OCI-LY3 (cell line): Measurements from ENCODE around the gene CIB1.

Experiments used
- H2AFZ ChIP-seq: fragments of 200-600, 300-600 bp; shearing (Covaris generic); 2 replicates; pipeline ENCODE4 v1.6.0; 2014; ENCODE audit warnings: antibody characterized with exemption, low read depth, low read length
- H3K27ac ChIP-seq: fragments of 200-600, 300-600 bp; sonication (generic); 2 replicates; pipeline ENCODE4 v1.5.1; 2014; ENCODE audit warnings: mild to moderate bottlenecking, low read length, moderate library complexity, mixed read lengths
- H3K27me3 ChIP-seq: fragments of 200-600, 300-600 bp; sonication (generic); 2 replicates; pipeline ENCODE4 v1.6.1; 2014; ENCODE audit warnings: low read depth, low read length, mixed read lengths
- H3K36me3 ChIP-seq: fragments of 200-600, 300-600 bp; sonication (generic); replicated peaks from 2 replicates; pipeline ENCODE3; 2014; ENCODE audit warnings: low read depth, low read length, mixed read lengths
- H3K4me1 ChIP-seq: fragments of 300-600, 200-600 bp; sonication (generic); 2 replicates; pipeline ENCODE4 v1.6.1; 2014; ENCODE audit warnings: low read length, mixed read lengths
- H3K4me2 ChIP-seq: fragments of 200-600, 300-600 bp; sonication (generic); 2 replicates; pipeline ENCODE4 v1.6.1; 2014; ENCODE audit warnings: low read length, mixed read lengths
- H3K4me3 ChIP-seq: fragments of 300-600, 200-600 bp; sonication (generic); 2 replicates; pipeline ENCODE4 v1.5.1; 2014; ENCODE audit warnings: antibody characterized with exemption, mild to moderate bottlenecking, low read length, moderate library complexity
- H3K79me2 ChIP-seq: fragments of 300-600, 200-600 bp; shearing (Covaris generic); 2 replicates; pipeline ENCODE4 v1.6.1; 2014; ENCODE audit warnings: mild to moderate bottlenecking, low read length, mixed read lengths
- H3K9ac ChIP-seq: fragments of 300-600, 200-600 bp; shearing (Covaris generic); 2 replicates; pipeline ENCODE4 v1.6.0; 2014; ENCODE audit warnings: mild to moderate bottlenecking, low read length, moderate library complexity
- H3K9me3 ChIP-seq: fragments of 200-600, 300-600 bp; shearing (Covaris generic); 2 replicates; pipeline ENCODE4 v1.6.1; 2014; ENCODE audit warnings: low read length, mixed read lengths; ENCODE audit not compliant: insufficient read depth
- H4K20me1 ChIP-seq: fragments of 200-600, 300-600 bp; sonication (generic); 2 replicates; pipeline ENCODE4 v1.6.1; 2016; ENCODE audit warnings: low read length, mixed read lengths; ENCODE audit not compliant: insufficient read depth
- EZH2phosphoT487 ChIP-seq: fragments of 200-600 bp; shearing (Covaris generic); IDR thresholded peaks from 2 replicates; pipeline ENCODE4 v1.6.1; 2018; ENCODE audit warnings: antibody characterized with exemption, mixed run types, low read depth
- TF ChIP-seq, protein P1 (sequence below): fragments of 200-600, 300-600 bp; sonication (generic); IDR thresholded peaks from 2 replicates; pipeline ENCODE4 v1.5.1; 2014; ENCODE audit warnings: antibody characterized with exemption, low read length, low read depth

The CIB1 gene

DNA sequence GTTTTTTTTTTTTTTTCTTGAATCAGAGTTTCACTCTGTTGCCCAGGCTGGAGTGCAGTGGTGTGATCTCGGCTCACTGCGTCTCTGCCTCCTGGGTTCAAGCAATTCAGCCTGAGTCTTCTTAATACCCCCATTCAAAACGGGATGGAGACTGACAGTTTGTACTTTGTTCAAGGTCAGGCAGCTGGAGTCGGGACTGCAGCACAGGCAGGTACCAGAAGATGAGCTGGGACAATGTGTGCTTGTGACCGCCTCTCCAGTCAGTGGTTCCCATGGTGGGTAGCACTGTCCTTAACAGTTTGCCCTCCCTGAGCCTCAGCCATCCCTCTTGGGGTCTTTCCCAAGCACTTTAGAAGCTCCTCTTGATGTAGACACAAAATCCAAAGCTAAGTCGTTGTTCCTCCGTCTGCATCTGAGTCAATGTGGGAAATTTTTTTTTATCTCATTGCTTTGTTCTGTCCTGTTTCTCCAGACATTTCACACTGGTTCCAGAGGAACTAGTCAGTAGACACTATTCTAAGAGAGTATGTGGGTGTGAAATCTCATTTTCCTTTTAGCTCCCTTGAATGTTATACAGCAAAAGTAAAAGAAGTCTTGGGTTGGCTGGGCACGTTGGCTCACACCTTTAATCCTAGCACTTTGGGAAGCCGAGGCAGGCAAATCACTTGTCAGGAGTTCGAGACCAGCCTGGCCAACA is 10.3 kb upstream of the CIB1 start:
- no peaks in the 10 kb centered on the region for H3K79me2 ChIP-seq
- no peak overlapping the region for H3K4me2 ChIP-seq
- no peaks in the 10 kb centered on the region for H3K9me3 ChIP-seq
- no peak overlapping the region for H3K9ac ChIP-seq
- H4K20me1 ChIP-seq, result no peaks in the 10 kb centered on the region
- H3K4me1 ChIP-seq, result no peaks in the 10 kb centered on the region
- TF ChIP-seq EZH2phosphoT487, result no peak
- TF ChIP-seq, protein P1, sequence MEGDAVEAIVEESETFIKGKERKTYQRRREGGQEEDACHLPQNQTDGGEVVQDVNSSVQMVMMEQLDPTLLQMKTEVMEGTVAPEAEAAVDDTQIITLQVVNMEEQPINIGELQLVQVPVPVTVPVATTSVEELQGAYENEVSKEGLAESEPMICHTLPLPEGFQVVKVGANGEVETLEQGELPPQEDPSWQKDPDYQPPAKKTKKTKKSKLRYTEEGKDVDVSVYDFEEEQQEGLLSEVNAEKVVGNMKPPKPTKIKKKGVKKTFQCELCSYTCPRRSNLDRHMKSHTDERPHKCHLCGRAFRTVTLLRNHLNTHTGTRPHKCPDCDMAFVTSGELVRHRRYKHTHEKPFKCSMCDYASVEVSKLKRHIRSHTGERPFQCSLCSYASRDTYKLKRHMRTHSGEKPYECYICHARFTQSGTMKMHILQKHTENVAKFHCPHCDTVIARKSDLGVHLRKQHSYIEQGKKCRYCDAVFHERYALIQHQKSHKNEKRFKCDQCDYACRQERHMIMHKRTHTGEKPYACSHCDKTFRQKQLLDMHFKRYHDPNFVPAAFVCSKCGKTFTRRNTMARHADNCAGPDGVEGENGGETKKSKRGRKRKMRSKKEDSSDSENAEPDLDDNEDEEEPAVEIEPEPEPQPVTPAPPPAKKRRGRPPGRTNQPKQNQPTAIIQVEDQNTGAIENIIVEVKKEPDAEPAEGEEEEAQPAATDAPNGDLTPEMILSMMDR, result no peak
- no peaks in the 10 kb centered on the region for H3K27me3 ChIP-seq
- no peaks in the 10 kb centered on the region for H3K36me3 ChIP-seq
- no peak overlapping the region for H2AFZ ChIP-seq
- no peak overlapping the region for H3K27ac ChIP-seq
- H3K4me3 ChIP-seq, result no peak overlapping the region

- Histone ChIP-seq H3K79me2 (no peaks in the 10 kb centered on the region), H3K9me3 (no peaks in the 10 kb centered on the region), H3K4me2 (no peak overlapping the region), H3K27ac (no peak overlapping the region), H3K4me1 (no peaks in the 10 kb centered on the region), H3K36me3 (no peaks in the 10 kb centered on the region), H3K27me3 (no peaks in the 10 kb centered on the region), H3K9ac (no peak overlapping the region), H2AFZ (no peak overlapping the region), H3K4me3 (no peak overlapping the region), H4K20me1 (no peaks in the 10 kb centered on the region)
- no peak for TF ChIP-seq EZH2phosphoT487
- TF ChIP-seq, protein P1, result no peak
Observed at GRCh38 chr15:90241343-90242192, 7.8 kb upstream of the CIB1 start.

- no peaks in the 10 kb centered on the region for H3K4me1 ChIP-seq
- no peak overlapping the region for H3K4me3 ChIP-seq
- no peaks in the 10 kb centered on the region for H3K27me3 ChIP-seq
- no peak overlapping the region for H3K27ac ChIP-seq
- H3K79me2 ChIP-seq, result no peaks in the 10 kb centered on the region
- TF ChIP-seq, protein P1, result no peak
- no peak for TF ChIP-seq EZH2phosphoT487
- no peak overlapping the region for H3K4me2 ChIP-seq
- no peak overlapping the region for H2AFZ ChIP-seq
- no peaks in the 10 kb centered on the region for H4K20me1 ChIP-seq
- no peaks in the 10 kb centered on the region for H3K9me3 ChIP-seq
- H3K9ac ChIP-seq, result no peak overlapping the region
- no peaks in the 10 kb centered on the region for H3K36me3 ChIP-seq
Observed at GRCh38 chr15:90240856-90241255, 7.1 kb upstream of the CIB1 start.

DNA sequence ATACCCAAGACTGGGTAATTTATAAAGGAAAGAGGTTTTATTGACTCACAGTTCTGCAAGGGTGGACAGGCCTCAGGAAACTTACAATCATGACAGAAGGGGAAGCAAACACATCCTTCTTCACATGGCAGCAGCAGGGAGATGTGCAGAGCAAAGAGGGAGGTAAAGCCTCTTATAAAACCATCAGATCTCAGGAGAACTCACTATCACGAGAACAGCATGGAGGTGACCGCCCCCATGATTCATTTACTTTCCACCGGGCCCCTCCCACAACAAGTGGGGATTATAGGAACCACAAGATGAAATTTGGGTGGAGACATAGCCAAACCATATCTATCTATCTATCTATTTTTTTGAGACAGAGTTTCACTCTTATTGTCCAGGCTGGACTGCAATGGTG is 5.6 kb upstream of the CIB1 start:
- no peaks in the 10 kb centered on the region for H3K9me3 ChIP-seq
- H3K36me3 ChIP-seq, result no peaks in the 10 kb centered on the region
- peaks cover 6% of the 10 kb centered on the region for H3K4me1 ChIP-seq
- no peaks in the 10 kb centered on the region for H3K79me2 ChIP-seq
- H3K9ac ChIP-seq, result no peak overlapping the region
- no peaks in the 10 kb centered on the region for H3K27me3 ChIP-seq
- H3K4me3 ChIP-seq, result no peak overlapping the region
- H2AFZ ChIP-seq, result no peak overlapping the region
- no peaks in the 10 kb centered on the region for H4K20me1 ChIP-seq
- H3K27ac ChIP-seq, result no peak overlapping the region
- no peak overlapping the region for H3K4me2 ChIP-seq
- TF ChIP-seq, protein P1, result no peak
- TF ChIP-seq EZH2phosphoT487, result no peak
